MM.1S (cell line): ENCODE results near the gene OR6A2.

Experiments used
- EZH2 ChIP-seq: fragments of 300-600 bp; sonication (generic); optimal IDR thresholded peaks from 2 replicates; pipeline ENCODE3; 2017; ENCODE audit warnings: low read depth, mild to moderate bottlenecking, antibody characterized with exemption, low read length, mixed read lengths
- TF ChIP-seq, protein P1 (sequence below): fragments of 300-600 bp; sonication (generic); IDR thresholded peaks from 2 replicates; pipeline ENCODE4 v1.5.1; 2016; ENCODE audit warnings: antibody characterized with exemption, low read length, mixed read lengths

DNA sequence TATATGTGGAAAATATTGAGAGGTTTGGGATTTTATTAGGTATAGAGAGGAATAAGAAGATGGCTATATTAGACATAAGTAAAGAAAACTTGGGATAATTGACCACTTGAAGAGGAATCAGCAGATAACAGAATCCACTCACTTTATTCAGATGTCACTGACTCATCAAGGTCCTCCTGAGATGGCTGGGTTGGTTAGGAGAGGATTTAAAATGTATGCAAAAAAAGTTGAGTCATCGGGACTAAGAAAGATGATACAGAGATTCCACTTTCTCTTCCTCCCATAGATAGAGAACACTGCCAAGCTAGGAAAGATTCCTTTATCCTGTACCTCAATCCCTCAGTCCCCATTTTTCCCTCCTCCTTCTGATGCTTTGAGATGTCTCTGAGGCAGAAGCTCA lies at the start of gene OR6A2:
- TF ChIP-seq, protein P1, sequence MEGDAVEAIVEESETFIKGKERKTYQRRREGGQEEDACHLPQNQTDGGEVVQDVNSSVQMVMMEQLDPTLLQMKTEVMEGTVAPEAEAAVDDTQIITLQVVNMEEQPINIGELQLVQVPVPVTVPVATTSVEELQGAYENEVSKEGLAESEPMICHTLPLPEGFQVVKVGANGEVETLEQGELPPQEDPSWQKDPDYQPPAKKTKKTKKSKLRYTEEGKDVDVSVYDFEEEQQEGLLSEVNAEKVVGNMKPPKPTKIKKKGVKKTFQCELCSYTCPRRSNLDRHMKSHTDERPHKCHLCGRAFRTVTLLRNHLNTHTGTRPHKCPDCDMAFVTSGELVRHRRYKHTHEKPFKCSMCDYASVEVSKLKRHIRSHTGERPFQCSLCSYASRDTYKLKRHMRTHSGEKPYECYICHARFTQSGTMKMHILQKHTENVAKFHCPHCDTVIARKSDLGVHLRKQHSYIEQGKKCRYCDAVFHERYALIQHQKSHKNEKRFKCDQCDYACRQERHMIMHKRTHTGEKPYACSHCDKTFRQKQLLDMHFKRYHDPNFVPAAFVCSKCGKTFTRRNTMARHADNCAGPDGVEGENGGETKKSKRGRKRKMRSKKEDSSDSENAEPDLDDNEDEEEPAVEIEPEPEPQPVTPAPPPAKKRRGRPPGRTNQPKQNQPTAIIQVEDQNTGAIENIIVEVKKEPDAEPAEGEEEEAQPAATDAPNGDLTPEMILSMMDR = no peak
- TF ChIP-seq EZH2 = no peak
